ENCODE measurements around the gene DDX23.

DNA sequence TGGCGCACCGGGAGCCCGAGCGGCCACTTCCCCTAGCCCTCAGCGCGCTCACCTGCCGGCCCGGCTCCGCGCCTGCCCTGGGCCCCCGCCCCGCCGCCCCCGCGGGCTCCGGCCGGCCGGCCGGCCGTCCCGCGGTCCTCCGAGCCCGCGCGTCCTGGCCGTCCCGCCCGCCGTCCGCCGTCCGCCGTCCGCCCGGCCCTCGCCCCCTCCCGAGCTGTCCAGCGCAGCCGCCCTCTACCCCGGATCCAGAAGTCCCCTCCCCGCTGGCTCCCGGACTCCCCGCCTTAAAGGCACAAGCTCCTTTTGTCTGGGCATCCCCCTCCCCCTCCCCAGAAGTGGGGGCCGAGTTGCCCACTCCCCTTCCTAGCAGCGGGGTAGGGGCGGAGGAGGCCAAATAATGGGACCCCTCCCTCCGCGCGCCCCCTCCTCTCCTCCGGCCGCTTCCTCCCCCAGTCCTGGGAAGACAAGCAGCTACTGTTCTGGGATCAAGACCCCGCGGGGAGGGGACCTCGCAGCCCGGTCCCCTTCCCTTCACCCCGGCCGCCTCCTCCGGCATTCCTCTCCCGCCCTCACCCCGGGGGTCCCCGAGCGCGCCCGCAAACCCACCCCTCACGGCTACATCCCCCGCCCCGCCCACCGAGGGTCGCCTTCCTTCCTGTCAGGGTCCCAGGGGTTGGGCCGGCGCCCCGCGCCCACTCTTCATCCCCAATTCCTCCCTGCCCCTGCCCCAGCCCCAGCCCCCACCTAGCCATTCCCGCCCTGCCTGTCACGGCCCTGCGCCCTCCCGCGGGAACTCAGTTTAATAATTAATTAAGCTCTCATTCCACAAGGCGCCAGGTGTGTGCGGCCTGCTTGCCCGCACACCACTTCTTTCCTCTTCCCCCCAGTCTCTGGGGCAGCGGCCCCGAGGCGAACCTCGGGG, 62.8 kb downstream of the DDX23 start, which contains the start of gene ADCY6:
- TF ChIP-seq CTCF (IDR thresholded peaks at IDR 0.05): no peak
- no peak for TF ChIP-seq POLR2A (IDR thresholded peaks at IDR 0.05)
- no peak for TF ChIP-seq EP300 (IDR thresholded peaks at IDR 0.05)

Measured in upper lobe of left lung (tissue), 4 donors.